Motor neuron (in vitro differentiated cells): ENCODE results near the gene MORC1. TPM values are rescaled to one million over a fixed set of nuclear protein-coding genes. Genes with fewer than 3 reads are reported as not detected.

Experiments
- ATAC-seq, 8 experiments: fragments of 200-7000 bp; cut with Tn5 transposase; replicated peaks in 6 of 8; 2 replicates each; pipeline ENCODE4 v1.8.0; 2021; ENCODE audit warnings: mild to moderate bottlenecking in 8 of 8, moderate library complexity in 8 of 8
- H3K27ac ChIP-seq, 2 donors: fragments of 250-450 bp; sonication (Bioruptor Pico); 2 replicates each; pipeline ENCODE4 v1.9.0; 2021; ENCODE audit warnings: antibody characterized with exemption in 2 of 2, mild to moderate bottlenecking in 2 of 2, moderate library complexity in 1 of 2
- H3K4me1 ChIP-seq, 2 donors: fragments of 250-450 bp; sonication (Bioruptor Pico); replicated peaks in 1 of 2; 2 replicates each; pipeline ENCODE4 v1.6.1; 2021; ENCODE audit warnings: antibody characterized with exemption in 2 of 2, mild to moderate bottlenecking in 2 of 2, moderate library complexity in 1 of 2
- H3K4me3 ChIP-seq, 5 donors: fragments of 250-450 bp; sonication (Bioruptor Pico); 2 replicates each; pipeline ENCODE4 v1.9.0; 2021; ENCODE audit warnings: antibody characterized with exemption in 5 of 5, mild to moderate bottlenecking in 5 of 5, moderate library complexity in 4 of 5
- WGBS, 10 experiments: fragments of 450-650 bp; shearing (Covaris generic); methylation state at CpG; one replicate each; pipeline ENCODE4 v1.0.0; 2022; 5-methylcytosine and 5-hydroxymethylcytosine counted together
- in situ Hi-C, 9 experiments: fragments of 400-800 bp; cut with MboI; loops; one replicate each; pipeline ENCODE4 v1.15.0; 2021; ENCODE audit warnings: low sequenced_read_pairs in 9 of 9, low pct_unique_long_range_greater_than_20kb in 2 of 9; ENCODE audit not compliant: unreplicated experiment in 9 of 9
- total RNA-seq, 8 experiments: library from RNA; unstranded; fragments of 300-600 nt; gene quantifications; 2 replicates each; pipeline versions ENCODE4 v1.2.3 to v1.2.4, GENCODE V29; 2022

Gene MORC1
- total RNA-seq, 8 experiments from 2014 or later: 0.05 to 0.35 (median 0.14) TPM; not detected in 4

DNA sequence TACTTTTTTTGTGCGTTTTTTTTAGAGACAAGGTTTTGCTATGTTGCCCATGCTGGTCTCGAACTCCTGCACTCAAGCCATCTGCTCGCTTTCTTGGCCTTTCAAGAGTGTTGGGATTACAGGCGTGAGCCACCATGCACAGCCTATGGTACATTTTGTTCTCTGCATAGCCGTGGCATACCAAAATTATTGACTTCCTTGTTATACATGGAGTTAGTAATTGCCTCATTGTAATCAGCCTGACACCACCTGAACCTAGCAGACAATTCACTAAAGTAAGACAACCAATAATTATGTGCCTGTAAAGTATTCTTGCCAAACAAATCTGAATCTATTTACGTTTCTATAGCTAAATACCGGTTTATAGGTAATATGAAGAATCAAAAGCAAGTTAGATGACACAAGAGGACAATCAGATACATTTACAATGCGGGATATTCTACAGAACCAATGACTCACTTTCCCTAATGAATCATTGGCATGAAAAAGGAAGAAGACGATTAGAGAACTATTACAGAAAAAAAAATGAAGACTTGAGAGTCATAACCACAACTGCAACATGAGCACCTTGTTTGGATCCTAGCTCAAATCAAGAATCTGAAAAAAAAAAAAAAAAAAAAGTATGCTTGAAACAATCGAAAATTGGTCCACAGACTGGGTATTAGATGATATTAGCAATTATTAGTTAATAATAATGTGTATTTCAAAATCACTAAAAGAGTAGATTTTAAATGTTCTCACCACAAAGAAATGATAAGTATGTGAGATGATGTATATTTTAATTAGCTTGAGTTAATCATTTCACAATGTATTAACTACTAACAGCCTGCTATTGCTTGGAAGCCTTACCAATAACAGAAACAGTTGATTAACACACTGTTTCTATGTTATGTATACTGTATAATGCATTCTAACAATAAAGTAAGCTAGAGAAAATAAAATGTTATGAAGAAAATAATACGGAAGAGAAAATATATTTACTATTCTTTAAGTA lies 171.3 kb downstream of the MORC1 start:
- 15 to 90% (median 76%) methylated on average over 3 to 11 of the region's 11 CpGs for WGBS, 10 experiments
- in situ Hi-C loops: no loop called here
- Histone ChIP-seq H3K4me3 (no peak overlapping the region), H3K27ac (no peak overlapping the region), H3K4me1 (peaks cover 1 to 2% of the 10 kb centered on the region in 2 donors)
- no peak for ATAC-seq

GRCh38 chr3:108940568-108941263 lies 177.2 kb downstream of the MORC1 start:
- 3 to 83% (median 60%) methylated on average over 2 to 5 of the region's 5 CpGs for WGBS, 10 experiments
- in situ Hi-C loops: no loop called here
- H3K4me3 ChIP-seq: no peak overlapping the region
- ATAC-seq: peak in 5 of 8 experiments; percentile 11 to 87 (median 53)
- peaks cover 0 to 20% of the 10 kb centered on the region in 2 donors for H3K4me1 ChIP-seq
- no peak overlapping the region for H3K27ac ChIP-seq

- H3K4me1 ChIP-seq: peaks cover 0 to 20% of the 10 kb centered on the region in 2 donors
- ATAC-seq: no peak
- 0 to 100% (median 78%) methylated on average over 1 to 4 of the region's 4 CpGs for WGBS, 10 experiments
- no peak overlapping the region for H3K27ac ChIP-seq
- in situ Hi-C loops: no loop called here
- no peak overlapping the region for H3K4me3 ChIP-seq
Observed at GRCh38 chr3:108940166-108940565, 177.8 kb downstream of the MORC1 start.

DNA sequence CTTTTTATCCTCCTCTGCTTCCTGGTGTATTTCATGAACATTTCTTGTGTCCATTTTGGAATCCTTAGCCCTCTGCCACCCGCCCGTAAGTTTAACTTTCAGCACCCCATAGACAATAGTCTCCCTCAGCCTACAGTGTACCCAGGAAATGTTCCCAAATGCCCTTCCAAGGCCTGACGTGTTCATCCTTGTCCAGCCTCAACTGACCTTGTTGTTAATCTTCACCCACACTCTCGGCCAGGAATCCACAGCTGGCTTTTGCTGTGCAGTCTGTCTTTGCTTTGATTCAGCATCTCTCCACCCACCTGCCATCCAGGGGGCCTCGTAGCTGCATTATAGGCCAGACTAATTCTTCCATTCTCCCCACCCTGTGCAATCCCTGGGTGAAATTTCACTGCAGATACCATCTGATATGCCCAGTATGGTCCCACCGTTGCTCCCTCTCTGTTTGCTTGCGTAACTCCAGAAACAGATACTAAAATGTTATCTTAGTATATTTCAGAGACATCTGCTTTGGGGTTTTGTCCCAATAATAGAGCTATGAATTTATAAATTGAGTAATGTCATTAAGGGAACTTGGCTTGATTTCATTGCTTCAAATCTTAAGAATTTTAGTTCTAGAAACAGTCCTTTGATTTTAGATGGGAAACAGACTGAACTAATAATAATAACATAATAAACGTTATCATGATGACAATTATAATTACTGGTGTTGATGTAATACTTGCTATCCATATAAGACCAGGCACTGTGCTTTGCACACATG lies 180.8 kb downstream of the MORC1 start:
- in situ Hi-C loops: no loop called here

DNA sequence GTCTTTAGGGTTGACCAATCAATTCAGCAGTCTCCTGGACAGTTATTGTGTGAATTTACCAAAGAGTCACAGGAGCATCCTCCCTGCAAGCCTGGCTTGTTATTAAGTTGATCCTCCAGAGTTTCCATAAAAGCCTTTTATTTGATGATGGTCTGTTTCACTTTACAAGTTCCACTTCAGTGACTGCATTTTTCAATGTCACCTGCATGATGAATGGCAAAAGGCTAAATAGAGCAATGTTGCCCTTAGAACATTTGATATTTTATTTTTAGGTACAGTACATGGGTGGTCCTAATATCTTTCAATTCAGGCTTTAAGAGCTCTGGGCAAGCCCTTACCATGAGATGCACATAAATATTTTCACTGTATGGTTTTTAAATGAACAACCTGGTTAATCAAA lies 186.9 kb downstream of the MORC1 start:
- no peak for ATAC-seq
- Histone ChIP-seq H3K27ac (no peak overlapping the region), H3K4me3 (no peak overlapping the region), H3K4me1 (no peaks in the 10 kb centered on the region)
- in situ Hi-C loops: no loop called here

More for the DNA sequence above, 180.8 kb downstream of the MORC1 start:
- Histone ChIP-seq H3K27ac (no peak overlapping the region), H3K4me1 (peaks cover 0 to 20% of the 10 kb centered on the region in 2 donors), H3K4me3 (no peak overlapping the region)
- ATAC-seq: no peak
- WGBS, 10 experiments: 0 to 100% (median 85%) methylated on average over 1 to 7 of the region's 8 CpGs; no CpG with 5 or more reads in 1 of the 10 experiments

GRCh38 chr3:108918866-108919265 lies 199.1 kb downstream of the MORC1 start:
- Histone ChIP-seq H3K27ac (no peak overlapping the region), H3K4me1 (no peaks in the 10 kb centered on the region), H3K4me3 (no peak overlapping the region)
- no peak for ATAC-seq
- in situ Hi-C loops: loop anchor here in 5 of 9 experiments (10.0 to 25.0 kb wide), 3 partner anchors 254 to 432 kb away; no protein-coding TSS in a partner anchor
- 17 to 96% (median 83%) methylated on average over 2 to 3 of the region's 3 CpGs; no CpG with 5 or more reads in 1 of the 10 experiments for WGBS, 10 experiments

DNA sequence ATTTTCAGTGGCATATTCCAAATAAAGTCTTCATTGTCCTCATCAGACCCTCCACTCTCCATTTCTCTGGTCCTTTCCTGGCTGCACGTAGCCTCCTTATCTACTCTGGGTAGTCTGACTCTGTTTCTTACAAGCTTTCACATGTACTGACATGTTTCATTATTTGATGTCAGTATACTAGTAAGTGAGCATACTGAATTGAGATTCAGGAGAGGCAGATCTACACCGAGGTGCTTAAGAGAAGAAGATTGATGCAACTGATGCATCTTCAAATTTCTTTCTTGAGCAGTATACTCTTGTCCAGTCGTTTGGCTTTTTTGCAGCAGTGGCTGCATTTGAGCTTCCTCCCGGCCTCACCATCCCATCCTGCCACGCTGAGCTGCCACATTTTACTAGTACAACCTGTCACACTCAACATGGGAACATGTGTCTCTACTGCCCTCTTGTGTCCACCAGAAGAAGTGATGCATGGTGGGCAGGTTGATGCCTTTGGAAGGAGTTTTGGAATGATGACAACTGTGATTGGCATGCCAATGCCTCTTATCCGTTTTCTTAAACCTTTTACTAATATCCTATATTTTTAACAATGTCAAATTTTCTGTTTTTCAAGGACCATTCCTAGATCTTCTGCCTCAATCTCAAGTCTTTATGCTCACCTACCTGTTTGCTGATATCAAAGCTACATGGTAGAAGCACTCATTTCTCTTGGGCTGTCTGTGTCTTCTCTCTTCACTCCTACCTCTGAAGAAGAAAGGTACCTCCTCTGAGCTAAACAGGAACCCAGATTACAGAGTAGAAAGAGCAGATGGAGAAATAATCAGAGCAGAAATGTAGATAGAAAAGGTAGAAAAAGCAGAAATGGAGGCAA lies 202.9 kb downstream of the MORC1 start:
- Histone ChIP-seq H3K27ac (no peak overlapping the region), H3K4me1 (no peaks in the 10 kb centered on the region), H3K4me3 (no peak overlapping the region)
- in situ Hi-C loops: loop anchor here in 5 of 9 experiments (10.0 to 25.0 kb wide), 3 partner anchors 250 to 428 kb away; no protein-coding TSS in a partner anchor
- 0 to 80% (median 28%) methylated on average over 1 to 6 of the region's 6 CpGs for WGBS, 10 experiments
- peak; percentile 79 to 97 (median 85) for ATAC-seq

GRCh38 chr3:108909799-108910198 lies 208.1 kb downstream of the MORC1 start:
- Histone ChIP-seq H3K4me3 (no peak overlapping the region), H3K27ac (no peak overlapping the region), H3K4me1 (no peaks in the 10 kb centered on the region)
- ATAC-seq: peak in 3 of 8 experiments; percentile 76 to 90 (median 78)
- in situ Hi-C loops: loop anchor here in 5 of 9 experiments (10.0 to 25.0 kb wide), 3 partner anchors 245 to 422 kb away; no protein-coding TSS in a partner anchor
- 9 to 100% (median 70%) methylated on average over 1 to 5 of the region's 5 CpGs; no CpG with 5 or more reads in 2 of the 10 experiments for WGBS, 10 experiments

Other genes with a start within 250 kb of the MORC1 start
- gene GUCA1C, start 164.3 kb downstream of the MORC1 start, total RNA-seq: not detected
- under 1 TPM in 1 of 8 experiments, not detected in 7; 0.61 TPM for gene C3orf85, start 18.6 kb upstream of the MORC1 start, total RNA-seq
- under 1 TPM in 4 of 8 experiments, not detected in 4; 0.18 to 0.38 (median 0.27) TPM for gene DPPA2, start 198.4 kb upstream of the MORC1 start, total RNA-seq
- 10 to 100 TPM in 4 of 8 experiments, under 1 TPM in 3, not detected in 1; 0.15 to 55.3 (median 20.6) TPM for gene DPPA4, start 219.4 kb upstream of the MORC1 start, total RNA-seq